A673 (cell line): ENCODE results near the gene C3orf18. TPM values are rescaled to one million over a fixed set of nuclear protein-coding genes. Genes with fewer than 3 reads are reported as not detected.

Source experiments
- BruUV-seq: library from RNA; stranded (reverse); fragments of 400-500 nt; replicated peaks from 2 replicates; lab custom pipeline; 2021; lab: Mats Ljungman, UMichigan
- CTCF ChIA-PET: fragments of 300-600 bp; sonication (Branson Sonifier 250); formaldehyde crosslinking; loops from one replicate; lab custom pipeline; 2022; ENCODE audit warnings: antibody characterized with exemption; lab: Charles Lee
- POLR2A ChIA-PET: fragments of 300-600 bp; sonication (Branson Sonifier 250); formaldehyde crosslinking; loops from one replicate; lab custom pipeline; 2022; ENCODE audit warnings: antibody characterized with exemption; ENCODE audit not compliant: low non-redundant PET; lab: Charles Lee
- DNase-seq: peaks from one replicate; pipeline ENCODE4 v3.0.0-alpha.2; 2015; ENCODE audit warnings: low spot score
- H3K27ac ChIP-seq: fragments of 200-600 bp; sonication (generic); 2 replicates; pipeline ENCODE4 v1.5.1; 2016; ENCODE audit warnings: mixed run types, low read depth, mild to moderate bottlenecking, mixed read lengths, antibody characterized with exemption, low read length; ENCODE audit not compliant: poor library complexity, severe bottlenecking
- H3K27me3 ChIP-seq: fragments of 200-600 bp; sonication (generic); replicated peaks from 2 replicates; pipeline ENCODE4 v1.6.1; 2017; ENCODE audit warnings: mixed run types, low read depth, mild to moderate bottlenecking, mixed read lengths, antibody characterized with exemption, low read length; ENCODE audit not compliant: insufficient read depth, poor library complexity
- H3K36me3 ChIP-seq: fragments of 200-600 bp; sonication (generic); 2 replicates; pipeline ENCODE4 v1.6.1; 2016; ENCODE audit warnings: mixed run types, mild to moderate bottlenecking, mixed read lengths, antibody characterized with exemption, low read length; ENCODE audit not compliant: insufficient read depth, poor library complexity, severe bottlenecking
- H3K4me1 ChIP-seq: fragments of 200-600 bp; sonication (generic); 2 replicates; pipeline ENCODE4 v1.6.1; 2017; ENCODE audit warnings: mixed run types, mild to moderate bottlenecking, mixed read lengths, antibody characterized with exemption, low read length; ENCODE audit not compliant: insufficient read depth, poor library complexity, severe bottlenecking
- H3K4me3 ChIP-seq: fragments of 200-600 bp; sonication (generic); 2 replicates; pipeline ENCODE4 v1.5.1; 2016; ENCODE audit warnings: low read depth, mixed run types, mild to moderate bottlenecking, mixed read lengths, low read length; ENCODE audit not compliant: poor library complexity, severe bottlenecking
- H3K9me3 ChIP-seq: fragments of 200-600 bp; sonication (generic); 2 replicates; pipeline ENCODE4 v1.6.1; 2016; ENCODE audit warnings: mixed run types, low read depth, mild to moderate bottlenecking, mixed read lengths, antibody characterized with exemption, low read length; ENCODE audit not compliant: poor library complexity, severe bottlenecking
- EZH2 ChIP-seq: fragments of 200-600 bp; sonication (generic); IDR thresholded peaks from 2 replicates; pipeline ENCODE4 v1.6.1; 2017; ENCODE audit warnings: borderline replicate concordance, low read depth, mild to moderate bottlenecking, mixed read lengths, antibody characterized with exemption, low read length; ENCODE audit not compliant: poor library complexity, severe bottlenecking
- intact Hi-C: fragments of 100-400 bp; cut with micrococcal nuclease; formaldehyde crosslinking; loops from one replicate; pipeline ENCODE4 v1.10.0; 2022; ENCODE audit not compliant: unreplicated experiment
- total RNA-seq: library from RNA; stranded (reverse); gene quantifications from 2 replicates; pipeline ENCODE4 v1.2.3, GENCODE V29; 2021
- TF ChIP-seq, protein P1 (sequence below): fragments of 300-800, 200-600 bp; sonication (generic); conservative IDR thresholded peaks from 2 replicates; pipeline ENCODE4 v1.5.1; 2017; ENCODE audit warnings: low read depth, mild to moderate bottlenecking, antibody characterized with exemption, low read length, moderate library complexity, mixed read lengths

C3orf18 gene
- total RNA-seq, 1 experiment from 2014 or later, result 1.5 TPM

DNA sequence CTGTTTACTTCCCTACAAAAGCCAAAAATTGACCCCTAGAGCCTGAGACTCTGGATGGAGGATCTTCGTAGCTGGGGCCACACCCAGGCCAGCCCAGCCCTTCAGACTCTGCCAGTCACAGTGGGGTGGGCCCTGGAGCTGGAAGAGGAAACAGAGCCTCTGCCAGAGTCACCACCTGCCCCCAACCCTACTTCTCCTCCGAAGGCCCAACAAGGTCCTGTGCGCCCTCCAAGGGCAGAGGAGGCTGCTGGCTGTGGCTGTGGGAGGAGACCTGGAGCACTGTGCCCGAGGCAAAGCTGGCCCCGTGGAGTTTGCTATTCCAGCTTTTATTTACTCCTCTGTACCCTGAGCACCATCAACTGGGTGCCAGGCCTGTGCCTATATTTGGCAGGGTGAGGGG lies 25.0 kb upstream of the C3orf18 start:
- Histone ChIP-seq H3K36me3 (no peaks in the 10 kb centered on the region), H3K27me3 (no peaks in the 10 kb centered on the region), H3K4me1 (no peaks in the 10 kb centered on the region), H3K27ac (no peak overlapping the region), H3K4me3 (no peak overlapping the region), H3K9me3 (no peaks in the 10 kb centered on the region)
- TF ChIP-seq EZH2, result no peak
- POLR2A ChIA-PET, result no interaction called here
- DNase-seq, result no peak
- CTCF ChIA-PET, result no interaction called here
- no TSS peak for BruUV-seq
- intact Hi-C loops, result no loop called here

DNA sequence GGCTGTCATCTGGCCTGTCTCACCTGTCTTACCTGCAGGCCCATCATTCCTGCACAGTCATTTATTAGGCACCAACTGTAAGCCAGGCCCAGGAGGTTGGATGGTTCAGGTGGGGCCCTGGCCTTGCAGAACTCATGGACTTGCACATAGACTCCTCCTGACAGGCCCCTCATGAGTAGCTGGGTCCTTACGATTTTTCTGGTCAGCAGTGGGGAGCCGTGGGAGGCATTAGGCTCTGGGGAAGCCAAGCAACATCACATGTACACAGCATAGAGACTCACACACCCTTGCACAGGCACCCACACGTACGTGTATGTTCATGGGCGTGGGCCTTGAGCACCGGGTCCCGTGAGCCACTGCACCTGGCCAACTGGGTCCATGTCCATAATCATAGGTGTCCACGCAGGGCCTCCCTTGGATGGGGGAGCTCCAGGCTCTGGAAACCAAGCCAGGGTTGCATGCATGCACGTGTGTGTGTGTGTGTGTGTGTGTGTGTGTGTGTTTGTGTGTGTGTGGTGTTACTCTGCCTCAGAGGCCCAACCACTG lies 23.7 kb upstream of the C3orf18 start:
- DNase-seq, result no peak
- CTCF ChIA-PET, result no interaction called here
- BruUV-seq, result no TSS peak
- H3K27ac ChIP-seq, result no peak overlapping the region
- H3K36me3 ChIP-seq, result no peaks in the 10 kb centered on the region
- H3K9me3 ChIP-seq, result no peaks in the 10 kb centered on the region
- POLR2A ChIA-PET, result no interaction called here
- no peak overlapping the region for H3K4me3 ChIP-seq
- no peaks in the 10 kb centered on the region for H3K4me1 ChIP-seq
- no peaks in the 10 kb centered on the region for H3K27me3 ChIP-seq
- intact Hi-C loops, result no loop called here
- no peak for TF ChIP-seq EZH2
- TF ChIP-seq, protein P1, sequence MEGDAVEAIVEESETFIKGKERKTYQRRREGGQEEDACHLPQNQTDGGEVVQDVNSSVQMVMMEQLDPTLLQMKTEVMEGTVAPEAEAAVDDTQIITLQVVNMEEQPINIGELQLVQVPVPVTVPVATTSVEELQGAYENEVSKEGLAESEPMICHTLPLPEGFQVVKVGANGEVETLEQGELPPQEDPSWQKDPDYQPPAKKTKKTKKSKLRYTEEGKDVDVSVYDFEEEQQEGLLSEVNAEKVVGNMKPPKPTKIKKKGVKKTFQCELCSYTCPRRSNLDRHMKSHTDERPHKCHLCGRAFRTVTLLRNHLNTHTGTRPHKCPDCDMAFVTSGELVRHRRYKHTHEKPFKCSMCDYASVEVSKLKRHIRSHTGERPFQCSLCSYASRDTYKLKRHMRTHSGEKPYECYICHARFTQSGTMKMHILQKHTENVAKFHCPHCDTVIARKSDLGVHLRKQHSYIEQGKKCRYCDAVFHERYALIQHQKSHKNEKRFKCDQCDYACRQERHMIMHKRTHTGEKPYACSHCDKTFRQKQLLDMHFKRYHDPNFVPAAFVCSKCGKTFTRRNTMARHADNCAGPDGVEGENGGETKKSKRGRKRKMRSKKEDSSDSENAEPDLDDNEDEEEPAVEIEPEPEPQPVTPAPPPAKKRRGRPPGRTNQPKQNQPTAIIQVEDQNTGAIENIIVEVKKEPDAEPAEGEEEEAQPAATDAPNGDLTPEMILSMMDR, result no peak

DNA sequence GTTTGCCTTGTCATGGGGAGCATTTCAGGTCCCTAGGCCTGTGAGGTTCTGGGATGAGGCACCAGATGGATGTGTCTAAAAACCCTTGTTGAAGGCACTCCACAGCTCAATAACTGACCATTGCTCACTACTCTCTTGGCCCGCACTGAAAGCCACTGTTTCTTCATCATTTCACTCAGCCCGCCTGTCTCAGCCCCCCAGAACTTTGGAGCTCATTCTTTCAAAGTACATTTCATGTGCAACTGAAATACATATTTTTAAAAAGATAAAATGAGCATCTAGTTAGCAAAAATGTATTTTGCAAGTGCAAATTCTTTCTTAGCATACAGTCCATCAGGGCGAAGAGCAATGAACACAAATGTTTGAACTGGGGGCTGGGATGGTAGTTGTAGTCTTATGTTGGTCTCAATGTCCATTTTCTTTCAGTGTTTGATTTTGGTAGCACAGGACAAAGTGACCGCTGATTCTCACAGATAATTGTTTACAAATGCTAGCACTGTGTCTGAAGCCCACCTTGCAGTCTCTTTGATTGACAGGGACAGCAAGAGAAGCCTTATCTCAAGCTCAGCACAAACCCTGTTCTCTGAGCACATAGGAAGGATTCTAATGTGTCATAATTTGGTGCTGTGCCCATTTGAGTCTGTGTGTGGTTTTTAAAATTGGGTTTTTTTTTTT lies 21.3 kb upstream of the C3orf18 start:
- no peak overlapping the region for H3K27ac ChIP-seq
- ChIA-PET POLR2A (no interaction called here), CTCF (no interaction called here)
- intact Hi-C loops, result no loop called here
- no peak overlapping the region for H3K4me3 ChIP-seq
- H3K9me3 ChIP-seq, result no peaks in the 10 kb centered on the region
- no peak for DNase-seq
- H3K4me1 ChIP-seq, result no peaks in the 10 kb centered on the region
- no peaks in the 10 kb centered on the region for H3K27me3 ChIP-seq
- no TSS peak for BruUV-seq
- TF ChIP-seq, protein P1, result no peak
- TF ChIP-seq EZH2, result no peak
- no peaks in the 10 kb centered on the region for H3K36me3 ChIP-seq
